K562 (cell line): ENCODE measurements around the gene UMAD1. TPM values are rescaled to one million over a fixed set of nuclear protein-coding genes. Genes with fewer than 3 reads are reported as not detected.

Source experiments
- ATAC-seq: fragments of 200-7000 bp; cut with Tn5 transposase; 3 replicates; pipeline ENCODE4 v1.9.1; 2020; ENCODE audit warnings: moderate library complexity
- BruUV-seq: library from RNA; stranded (reverse); fragments of 400-500 nt; replicated peaks from 2 replicates; lab custom pipeline; 2021; lab: Mats Ljungman, UMichigan
- CTCF ChIA-PET: fragments of 300-600 bp; formaldehyde crosslinking; extraction: SDS; loops from one replicate; lab custom pipeline; 2021; ENCODE audit warnings: low intra/inter-chr PET ratio; lab: Yijun Ruan, JAX
- POLR2A ChIA-PET: fragments of 300-600, 350-650 bp; sonication (Branson Sonifier 250); formaldehyde crosslinking; extraction: SDS; loops from one replicate; lab custom pipeline; 2021; ENCODE audit warnings: antibody characterized with exemption, inconsistent platforms; lab: Yijun Ruan, JAX
- DNase-seq, 4 experiments: peaks; one replicate each; pipeline versions ENCODE4 v3.0.0 to v3.0.0-alpha.2; 2011 to 2018; ENCODE audit warnings: low spot score in 3 of 4, mixed read lengths in 3 of 4; ENCODE audit errors: extremely low read depth in 1 of 4
- FAIRE-seq: peaks from 2 replicates; lab custom pipeline; 2011; peaks lifted over from hg19 to GRCh38; lab: Jason Lieb, UNC
- H2AFZ ChIP-seq: 2 replicates; pipeline ENCODE4 v1.6.0; 2011; ENCODE audit warnings: low read depth, low read length, control low read depth, inconsistent platforms
- H3K27ac ChIP-seq: fragments of 200-600 bp; 3 replicates; pipeline ENCODE4 v1.8.0; 2011; ENCODE audit warnings: low read depth, mild to moderate bottlenecking, control low read depth, inconsistent platforms, low read length, moderate library complexity, mixed read lengths; ENCODE audit errors: extremely low read depth
- H3K27me3 ChIP-seq, 2 experiments: fragments of 300-600 bp in 1 of 2; 2 replicates in 1 of 2; 3 replicates in 1 of 2; pipeline versions ENCODE4 v1.6.0 to v1.8.0; 2011; ENCODE audit warnings: inconsistent platforms in 2 of 2, low read length in 2 of 2, mild to moderate bottlenecking in 1 of 2, mixed read lengths in 1 of 2, moderate library complexity in 1 of 2; ENCODE audit not compliant: control insufficient read depth in 2 of 2, insufficient read depth in 2 of 2
- H3K36me3 ChIP-seq: fragments of 300-600 bp; 3 replicates; pipeline ENCODE4 v1.8.0; 2011; ENCODE audit warnings: mild to moderate bottlenecking, low read length, inconsistent platforms; ENCODE audit not compliant: control insufficient read depth, insufficient read depth
- H3K4me1 ChIP-seq, 2 experiments: fragments of 200-600 bp in 1 of 2; replicated peaks in 1 of 2; 2 replicates in 1 of 2; 3 replicates in 1 of 2; pipeline versions ENCODE4 v1.5.1 to v1.8.0; 2011; ENCODE audit warnings: inconsistent platforms in 2 of 2, low read length in 2 of 2, mild to moderate bottlenecking in 1 of 2, mixed read lengths in 1 of 2, moderate library complexity in 1 of 2; ENCODE audit not compliant: control insufficient read depth in 2 of 2, insufficient read depth in 2 of 2
- H3K4me2 ChIP-seq: 2 replicates; pipeline ENCODE4 v1.6.1; 2011; ENCODE audit warnings: low read length, control low read depth, inconsistent platforms, mixed read lengths; ENCODE audit not compliant: insufficient read depth
- H3K4me3 ChIP-seq: fragments of 200-600 bp; sonication (generic), shearing (Covaris generic); 2 replicates; pipeline ENCODE4 v1.5.1; 2016; ENCODE audit warnings: control low read depth, inconsistent platforms
- H3K79me2 ChIP-seq: fragments of 200-600 bp; 3 replicates; pipeline ENCODE4 v1.8.0; 2011; ENCODE audit warnings: low read length, inconsistent platforms; ENCODE audit not compliant: control insufficient read depth, insufficient read depth
- H3K9ac ChIP-seq, 2 experiments: 2 replicates each; pipeline versions ENCODE4 v1.6.0 to v1.6.1; 2011; ENCODE audit warnings: low read depth in 2 of 2, low read length in 2 of 2, control low read depth in 1 of 2, inconsistent platforms in 1 of 2, mild to moderate bottlenecking in 1 of 2, mixed read lengths in 1 of 2; ENCODE audit not compliant: insufficient read depth in 1 of 2
- H3K9me1 ChIP-seq: one replicate; pipeline ENCODE4 v1.6.0; 2011; ENCODE audit warnings: inconsistent platforms, mild to moderate bottlenecking, low read length, moderate library complexity; ENCODE audit not compliant: control insufficient read depth, insufficient read depth
- H3K9me3 ChIP-seq: replicated peaks from 2 replicates; pipeline ENCODE4 v1.5.1; 2011; ENCODE audit warnings: low read depth, low read length, inconsistent platforms; ENCODE audit not compliant: control insufficient read depth, insufficient read depth
- H4K20me1 ChIP-seq: replicated peaks from 2 replicates; pipeline ENCODE4 v1.6.1; 2011; ENCODE audit warnings: low read length, inconsistent platforms, mixed read lengths; ENCODE audit not compliant: control insufficient read depth, insufficient read depth
- BCOR ChIP-seq: fragments of 450-650 bp; IDR thresholded peaks from 2 replicates; pipeline ENCODE4 v1.6.1; 2016
- BRD4 ChIP-seq: fragments of 200-600 bp; sonication (generic); IDR thresholded peaks from 2 replicates; pipeline ENCODE4 v1.6.1; 2017; ENCODE audit warnings: inconsistent platforms
- CAMTA2 ChIP-seq: fragments of 250-450 bp; sonication (Bioruptor Pico); conservative IDR thresholded peaks from 2 replicates; pipeline ENCODE4 v1.5.1; 2022
- CSDE1 ChIP-seq, 2 experiments: fragments of 450-650 bp; IDR thresholded peaks; 2 replicates each; pipeline ENCODE4 v1.6.1; 2016; ENCODE audit warnings: mild to moderate bottlenecking in 1 of 2
- FOXK2 ChIP-seq, 2 experiments: fragments of 450-650 bp; IDR thresholded peaks in 1 of 2; conservative IDR thresholded peaks in 1 of 2; 2 replicates each; pipeline ENCODE4 v1.6.1; 2016; ENCODE audit warnings: low read depth in 2 of 2, mild to moderate bottlenecking in 1 of 2
- IRF2 ChIP-seq: sonication (generic); formaldehyde crosslinking; IDR thresholded peaks from 2 replicates; pipeline ENCODE4 v1.8.1; 2022; ENCODE audit warnings: mild to moderate bottlenecking, missing genetic modification reagents
- KAT7 ChIP-seq: sonication (generic); formaldehyde crosslinking; IDR thresholded peaks from 2 replicates; pipeline ENCODE4 v1.8.0; 2022; ENCODE audit warnings: missing genetic modification reagents, mild to moderate bottlenecking, borderline replicate concordance
- KDM1A ChIP-seq, 2 experiments: fragments of 450-650 bp; IDR thresholded peaks; 2 replicates each; pipeline ENCODE4 v1.6.1; 2016; ENCODE audit warnings: mild to moderate bottlenecking in 2 of 2
- KDM5B ChIP-seq: fragments of 200-600 bp; sonication (generic); IDR thresholded peaks from 2 replicates; pipeline ENCODE4 v1.6.1; 2012; ENCODE audit warnings: low read depth, mild to moderate bottlenecking, moderate library complexity, low read length, control low read depth, inconsistent platforms; ENCODE audit not compliant: insufficient replicate concordance
- MEF2A ChIP-seq: IDR thresholded peaks from 2 replicates; pipeline ENCODE4 v1.6.1; 2011; ENCODE audit warnings: low read depth, mild to moderate bottlenecking, low read length, moderate library complexity; ENCODE audit not compliant: control insufficient read depth
- MNT ChIP-seq, 2 experiments: fragments of 450-650 bp; conservative IDR thresholded peaks; 2 replicates each; pipeline ENCODE4 v1.6.1; 2017; ENCODE audit warnings: mild to moderate bottlenecking in 2 of 2, moderate library complexity in 2 of 2
- MTA3 ChIP-seq: fragments of 450-650 bp; formaldehyde crosslinking; IDR thresholded peaks from 2 replicates; pipeline ENCODE4 v1.6.1; 2017; ENCODE audit warnings: mild to moderate bottlenecking, borderline replicate concordance
- TAL1 ChIP-seq: fragments of 450-650 bp; IDR thresholded peaks from 2 replicates; pipeline ENCODE4 v1.6.1; 2016; ENCODE audit warnings: mild to moderate bottlenecking
- TBP ChIP-seq: optimal IDR thresholded peaks from 2 replicates; pipeline ENCODE3; 2011; ENCODE audit warnings: low read depth, low read length, improper control_type of control experiment
- ZNF146 ChIP-seq: IDR thresholded peaks from one replicate; pipeline ENCODE4 v1.6.1; 2018; ENCODE audit warnings: missing compliant biosample characterization; ENCODE audit not compliant: unreplicated experiment
- WGBS: fragments of 100-300 bp; shearing (Covaris generic); methylation state at CpG from one replicate; pipeline ENCODE4 v1.1.6; 2016; ENCODE audit warnings: low coverage, mixed read lengths; ENCODE audit not compliant: insufficient coverage; ENCODE audit errors: missing lambda C conversion rate; 5-methylcytosine and 5-hydroxymethylcytosine counted together
- in situ Hi-C: fragments of 300-500 bp; cut with MboI; formaldehyde crosslinking; loops from 4 replicates; pipeline ENCODE4 v1.15.0; 2018; ENCODE audit warnings: inconsistent platforms, mixed read lengths
- intact Hi-C: fragments of 100-400 bp; cut with micrococcal nuclease; formaldehyde crosslinking; loops from 2 replicates; pipeline ENCODE4 v1.14.2; 2022
- polyA plus RNA-seq, 8 experiments: library from polyadenylated mRNA; depleted of rRNA in 4 of 8; stranded (reverse) in 5 of 8; unstranded in 3 of 8; fragments of >200 nt; fragmentation: Nextera tagmentation in 2 of 8; fragmentation: Illumina TruSeq in 1 of 8; extraction: Ambion mirVana in 2 of 8; extraction: Trizol in 1 of 8; gene quantifications; 2 replicates each; pipeline versions ENCODE4 v1.2.1 to v1.2.3, GENCODE V29; 2011 to 2014; ENCODE audit warnings: inconsistent platforms in 1 of 8, missing spikeins in 1 of 8
- total RNA-seq, 7 experiments: library from RNA; depleted of rRNA in 6 of 7; stranded (reverse); fragments of >200 nt in 6 of 7; fragmentation: Illumina TruSeq in 2 of 7; extraction: Trizol in 2 of 7; gene quantifications; 2 replicates each; pipeline versions ENCODE4 v1.2.1 to v1.2.3, GENCODE V29; 2011 to 2021; ENCODE audit warnings: low replicate concordance in 1 of 7
- TF ChIP-seq, protein P1 (sequence below): fragments of 250-450 bp; sonication (Bioruptor Pico); IDR thresholded peaks from 2 replicates; pipeline ENCODE4 v1.4.0; 2020; ENCODE audit warnings: mild to moderate bottlenecking, moderate library complexity

Gene UMAD1
- total and polyA plus RNA-seq, 9 of the 15 experiments (the other 6 are each of a cell fraction or from before 2014, with no cell fraction given): 9.0 to 26.7 (median 13.3) TPM

DNA sequence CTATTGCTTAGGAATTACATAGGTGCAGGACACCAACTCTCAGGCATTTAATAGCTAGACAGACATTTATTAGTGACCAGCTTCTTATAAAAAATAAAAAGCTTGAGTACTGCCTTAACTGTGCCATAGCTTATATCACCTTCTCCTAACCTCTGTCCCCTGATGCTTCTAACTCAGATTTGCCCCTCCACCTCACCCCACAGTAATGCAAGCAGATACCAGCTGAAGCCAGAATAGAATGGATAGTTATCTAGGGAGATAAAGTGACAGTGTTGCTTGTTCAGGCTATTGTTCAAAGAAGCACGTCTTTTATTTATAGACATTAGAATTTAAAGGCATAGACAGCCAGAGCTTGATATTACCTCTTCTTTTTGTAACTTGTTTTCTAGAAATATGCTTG is 228.5 kb downstream of the UMAD1 start (continued):
- TF ChIP-seq, protein P1, sequence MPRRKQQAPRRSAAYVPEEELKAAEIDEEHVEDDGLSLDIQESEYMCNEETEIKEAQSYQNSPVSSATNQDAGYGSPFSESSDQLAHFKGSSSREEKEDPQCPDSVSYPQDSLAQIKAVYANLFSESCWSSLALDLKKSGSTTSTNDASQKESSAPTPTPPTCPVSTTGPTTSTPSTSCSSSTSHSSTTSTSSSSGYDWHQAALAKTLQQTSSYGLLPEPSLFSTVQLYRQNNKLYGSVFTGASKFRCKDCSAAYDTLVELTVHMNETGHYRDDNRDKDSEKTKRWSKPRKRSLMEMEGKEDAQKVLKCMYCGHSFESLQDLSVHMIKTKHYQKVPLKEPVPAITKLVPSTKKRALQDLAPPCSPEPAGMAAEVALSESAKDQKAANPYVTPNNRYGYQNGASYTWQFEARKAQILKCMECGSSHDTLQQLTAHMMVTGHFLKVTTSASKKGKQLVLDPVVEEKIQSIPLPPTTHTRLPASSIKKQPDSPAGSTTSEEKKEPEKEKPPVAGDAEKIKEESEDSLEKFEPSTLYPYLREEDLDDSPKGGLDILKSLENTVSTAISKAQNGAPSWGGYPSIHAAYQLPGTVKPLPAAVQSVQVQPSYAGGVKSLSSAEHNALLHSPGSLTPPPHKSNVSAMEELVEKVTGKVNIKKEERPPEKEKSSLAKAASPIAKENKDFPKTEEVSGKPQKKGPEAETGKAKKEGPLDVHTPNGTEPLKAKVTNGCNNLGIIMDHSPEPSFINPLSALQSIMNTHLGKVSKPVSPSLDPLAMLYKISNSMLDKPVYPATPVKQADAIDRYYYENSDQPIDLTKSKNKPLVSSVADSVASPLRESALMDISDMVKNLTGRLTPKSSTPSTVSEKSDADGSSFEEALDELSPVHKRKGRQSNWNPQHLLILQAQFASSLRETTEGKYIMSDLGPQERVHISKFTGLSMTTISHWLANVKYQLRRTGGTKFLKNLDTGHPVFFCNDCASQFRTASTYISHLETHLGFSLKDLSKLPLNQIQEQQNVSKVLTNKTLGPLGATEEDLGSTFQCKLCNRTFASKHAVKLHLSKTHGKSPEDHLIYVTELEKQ (CRISPR knock-in tag): no peak
- TF ChIP-seq, all 486 proteins: peak for 2

DNA sequence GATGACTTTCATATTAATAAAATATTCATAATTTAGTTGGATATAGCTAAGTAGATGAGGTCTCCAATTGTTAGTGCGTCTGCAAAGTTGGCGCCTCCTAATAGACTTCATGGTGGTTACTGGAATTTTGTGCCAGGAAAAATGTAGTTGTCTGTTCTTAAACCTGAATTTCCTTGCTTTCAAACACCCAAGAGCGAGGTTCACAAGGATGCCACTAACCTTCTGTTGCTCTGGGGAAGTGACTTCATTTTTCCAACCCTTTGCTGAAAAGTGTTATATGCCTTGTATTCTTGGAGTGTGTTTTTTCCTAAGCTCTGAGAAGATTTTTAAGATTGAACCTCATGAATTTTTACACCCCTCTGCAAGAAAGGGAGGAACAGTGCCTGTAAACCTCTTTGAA is 229.1 kb downstream of the UMAD1 start:
- DNase-seq: no peak
- intact Hi-C loops (no loop called here), in situ Hi-C loops (no loop called here)
- CTCF ChIA-PET: no interaction called here
- WGBS: 82% methylated on average over 3 of the region's 3 CpGs
- Histone ChIP-seq H3K4me1 (peaks cover 3 to 12% of the 10 kb centered on the region in 2 experiments; a peak in 2 of 5 replicates), H3K9me1 (no peaks in the 10 kb centered on the region), H3K9me3 (no peaks in the 10 kb centered on the region), H3K4me2 (no peak overlapping the region), H3K27ac (no peak overlapping the region), H3K79me2 (no peaks in the 10 kb centered on the region), H3K4me3 (no peak overlapping the region), H3K27me3 (no peaks in the 10 kb centered on the region), H3K36me3 (no peaks in the 10 kb centered on the region), H2AFZ (no peak overlapping the region), H4K20me1 (no peaks in the 10 kb centered on the region), H3K9ac (no peak overlapping the region)
- no peak for ATAC-seq
- no peak for TF ChIP-seq TAL1
- no peak for TF ChIP-seq CAMTA2
- TF ChIP-seq MNT (conservative IDR thresholded peaks at IDR 0.05): no peak
- TF ChIP-seq CSDE1 (IDR thresholded peaks at IDR 0.05): no peak
- no peak for TF ChIP-seq MEF2A
- TF ChIP-seq KAT7 (CRISPR knock-in tag): no peak
- TF ChIP-seq KDM1A (IDR thresholded peaks at IDR 0.05): no peak
- TF ChIP-seq FOXK2 (conservative IDR thresholded peaks at IDR 0.05 in 1 of 2, IDR thresholded peaks at IDR 0.05 in 1 of 2; ENCODE audit: low read depth in 2 of 2): no peak
- no peak for TF ChIP-seq BRD4
- TF ChIP-seq ZNF146: no peak
- no peak for TF ChIP-seq IRF2
- TF ChIP-seq TBP: no peak
- no peak for TF ChIP-seq KDM5B
- TF ChIP-seq MTA3: no peak
- TF ChIP-seq BCOR: no peak
- no peak for FAIRE-seq
- no TSS peak for BruUV-seq
- POLR2A ChIA-PET: no interaction called here
